GM12878 (cell line): Measurements from ENCODE around the gene IL1R2. TPM values are rescaled to one million over a fixed set of nuclear protein-coding genes. Genes with fewer than 3 reads are reported as not detected.

Source experiments
- ATAC-seq: fragments of 200-7000 bp; cut with Tn5 transposase; 3 replicates; pipeline ENCODE4 v1.9.1; 2020; ENCODE audit warnings: mild to moderate bottlenecking, moderate library complexity
- BruUV-seq: library from RNA; stranded (reverse); fragments of 400-500 nt; replicated peaks from 2 replicates; lab custom pipeline; 2021; lab: Mats Ljungman, UMichigan
- CTCF ChIA-PET: fragments of 300-600 bp; sonication (Branson Sonifier 250); formaldehyde crosslinking; extraction: SDS; loops from one replicate; lab custom pipeline; 2021; ENCODE audit warnings: inconsistent platforms; lab: Yijun Ruan, JAX
- POLR2A ChIA-PET: fragments of 350-600 bp; formaldehyde crosslinking; extraction: SDS; loops from one replicate; lab custom pipeline; 2021; ENCODE audit warnings: inconsistent platforms; lab: Charles Lee
- RAD21 ChIA-PET: fragments of 300-600 bp; sonication (Branson Sonifier 250); formaldehyde crosslinking; loops from one replicate; lab custom pipeline; 2023; ENCODE audit warnings: antibody characterized with exemption; ENCODE audit not compliant: unreplicated experiment; lab: Charles Lee
- SMC1A ChIA-PET: fragments of 300-600 bp; sonication (Branson Sonifier 250); formaldehyde crosslinking; loops from one replicate; lab custom pipeline; 2023; ENCODE audit not compliant: unreplicated experiment, uncharacterized antibody; lab: Charles Lee
- DNase-seq: peaks from one replicate; pipeline ENCODE4 v3.0.0-alpha.2; 2011; ENCODE audit warnings: low read depth, low spot score
- FAIRE-seq: peaks from 3 replicates; lab custom pipeline; 2011; peaks lifted over from hg19 to GRCh38; lab: Jason Lieb, UNC
- H2AFZ ChIP-seq: 2 replicates; pipeline ENCODE4 v1.6.0; 2011; ENCODE audit warnings: low read depth, low read length, control low read depth; ENCODE audit not compliant: control insufficient read depth
- H3K27ac ChIP-seq: 2 replicates; pipeline ENCODE4 v1.5.1; 2011; ENCODE audit warnings: control low read depth; ENCODE audit not compliant: control insufficient read depth, insufficient read depth
- H3K27me3 ChIP-seq, 2 experiments: replicated peaks in 1 of 2; 2 replicates each; pipeline versions ENCODE4 v1.6.0 to v1.6.1; 2011; ENCODE audit warnings: low read length in 1 of 2; ENCODE audit not compliant: control insufficient read depth in 2 of 2, insufficient read depth in 2 of 2
- H3K36me3 ChIP-seq, 2 experiments: 2 replicates each; pipeline ENCODE4 v1.5.1; 2011; ENCODE audit warnings: low read length in 1 of 2; ENCODE audit not compliant: control insufficient read depth in 2 of 2, insufficient read depth in 2 of 2
- H3K4me1 ChIP-seq: 2 replicates; pipeline ENCODE4 v1.6.1; 2011; ENCODE audit warnings: mild to moderate bottlenecking, low read length, moderate library complexity, mixed read lengths; ENCODE audit not compliant: control insufficient read depth, insufficient read depth
- H3K4me2 ChIP-seq: 2 replicates; pipeline ENCODE4 v1.6.0; 2011; ENCODE audit warnings: control low read depth; ENCODE audit not compliant: control insufficient read depth, insufficient read depth
- H3K4me3 ChIP-seq: fragments of 200-600 bp; sonication (generic); 2 replicates; pipeline ENCODE4 v1.5.1; 2016
- H3K79me2 ChIP-seq: 2 replicates; pipeline ENCODE4 v1.6.0; 2011; ENCODE audit warnings: low read length; ENCODE audit not compliant: control insufficient read depth, insufficient read depth
- H3K9ac ChIP-seq: 2 replicates; pipeline ENCODE4 v1.8.0; 2011; ENCODE audit warnings: low read length, control low read depth, mixed read lengths; ENCODE audit not compliant: control insufficient read depth, insufficient read depth
- H3K9me3 ChIP-seq: replicated peaks from 3 replicates; pipeline ENCODE4 v1.5.1; 2011; ENCODE audit warnings: mild to moderate bottlenecking, low read length; ENCODE audit not compliant: control insufficient read depth, insufficient read depth
- H4K20me1 ChIP-seq: 2 replicates; pipeline ENCODE4 v1.6.0; 2011; ENCODE audit not compliant: control insufficient read depth, insufficient read depth
- BACH1 ChIP-seq: fragments of 450-650 bp; IDR thresholded peaks from 2 replicates; pipeline ENCODE4 v1.6.1; 2017; ENCODE audit warnings: mild to moderate bottlenecking, borderline replicate concordance
- HDGF ChIP-seq: fragments of 450-650 bp; IDR thresholded peaks from 2 replicates; pipeline ENCODE4 v1.6.1; 2016; ENCODE audit warnings: antibody characterized with exemption
- ZNF217 ChIP-seq: fragments of 450-650 bp; IDR thresholded peaks from 2 replicates; pipeline ENCODE4 v1.6.1; 2017; ENCODE audit warnings: antibody characterized with exemption, mild to moderate bottlenecking
- WGBS: methylation state at CpG from one replicate; pipeline ENCODE4 v1.1.6; 2016; ENCODE audit warnings: low lambda C conversion rate; ENCODE audit not compliant: insufficient replicate concordance, insufficient coverage; ENCODE audit errors: missing lambda C conversion rate; 5-methylcytosine and 5-hydroxymethylcytosine counted together
- in situ Hi-C: fragments of 300-500 bp; cut with MboI; formaldehyde crosslinking; loops from 9 replicates; pipeline ENCODE4 v1.14.3; 2018; ENCODE audit warnings: mixed read lengths
- intact Hi-C: fragments of 100-400 bp; cut with micrococcal nuclease; formaldehyde crosslinking; loops from one replicate; pipeline ENCODE4 v1.14.2; 2022; ENCODE audit not compliant: unreplicated experiment
- polyA plus RNA-seq, 11 experiments: library from polyadenylated mRNA; depleted of rRNA in 4 of 11; unstranded in 6 of 11; stranded (reverse) in 5 of 11; fragments of >200 nt; fragmentation: Nextera tagmentation in 4 of 11; fragmentation: Illumina TruSeq in 1 of 11; extraction: Ambion mirVana in 4 of 11; extraction: Trizol in 1 of 11; gene quantifications; 1 replicate in 1 of 11; 2 replicates in 10 of 11; pipeline versions ENCODE4 v1.2.1 to v1.2.3, GENCODE V29; 2011 to 2016; ENCODE audit warnings: inconsistent platforms in 2 of 11, missing spikeins in 2 of 11, low read depth in 1 of 11
- total RNA-seq, 4 experiments: library from RNA; depleted of rRNA in 3 of 4; stranded (reverse); fragments of >200 nt in 3 of 4; fragmentation: Illumina TruSeq in 1 of 4; extraction: Trizol in 1 of 4; gene quantifications; 2 replicates each; pipeline versions ENCODE4 v1.2.1 to v1.2.3, GENCODE V29; 2013 to 2021
- TF ChIP-seq, protein P1 (sequence below): IDR thresholded peaks from 2 replicates; pipeline ENCODE4 v1.6.1; 2012; ENCODE audit warnings: improper control_type of control experiment, low read depth, low read length; ENCODE audit not compliant: insufficient replicate concordance

The IL1R2 gene
- total and polyA plus RNA-seq, 10 of the 15 experiments (the other 5 are each of a cell fraction or from before 2014, with no cell fraction given): 0.44 to 6.4 (median 0.62) TPM

DNA sequence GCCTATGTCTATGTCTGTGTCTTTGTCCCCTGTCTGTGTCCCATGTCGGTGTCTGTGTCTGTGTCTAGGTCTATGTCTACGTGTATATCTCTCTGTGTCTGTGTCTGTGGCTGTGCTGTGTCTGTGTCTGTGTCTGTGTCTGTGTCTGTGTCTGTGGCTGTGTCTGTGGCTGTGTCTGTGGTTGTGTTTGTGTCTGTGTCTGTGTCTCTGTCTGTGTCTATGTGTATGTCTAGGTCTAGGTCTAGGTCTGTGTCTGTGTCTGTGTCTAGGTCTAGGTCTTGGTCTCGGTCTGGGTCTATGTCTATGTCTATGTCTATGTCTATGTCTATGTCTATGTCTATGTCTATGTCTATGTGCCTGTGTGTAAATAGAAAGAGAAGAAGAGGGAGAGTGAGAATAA, 11.9 kb downstream of the IL1R2 start:
- 40% methylated on average over 3 of the region's 3 CpGs for WGBS
- Histone ChIP-seq H3K27me3 (no peaks in the 10 kb centered on the region; a peak in 1 of 4 replicates), H3K4me3 (no peak overlapping the region), H3K27ac (no peak overlapping the region), H3K36me3 (no peaks in the 10 kb centered on the region), H4K20me1 (no peaks in the 10 kb centered on the region), H3K4me1 (peaks cover 7% of the 10 kb centered on the region), H3K79me2 (no peaks in the 10 kb centered on the region; the same call in 1 of the 2 replicates), H3K9me3 (no peaks in the 10 kb centered on the region), H3K4me2 (no peak overlapping the region), H3K9ac (no peak overlapping the region), H2AFZ (no peak overlapping the region)
- DNase-seq (no peak), ATAC-seq (no peak), FAIRE-seq (no peak)
- POLR2A ChIA-PET: interaction anchor here (0.7 kb wide), 1 partner anchor 25 kb away, joined by 5 read pairs; no protein-coding TSS in a partner anchor
- SMC1A ChIA-PET: interaction anchor here (1.5 to 5.8 kb wide), 8 partner anchors 8 to 236 kb away, joined by 5 to 119 read pairs (median 32); no protein-coding TSS in a partner anchor
- RAD21 ChIA-PET: interaction anchor here (0.7 to 5.4 kb wide), 7 partner anchors 8 to 287 kb away, joined by 4 to 124 read pairs (median 10); no protein-coding TSS in a partner anchor
- CTCF ChIA-PET: interaction anchor here (1.5 to 14.8 kb wide), 5 partner anchors 18 to 353 kb away, joined by 3 to 168 read pairs (median 76); no protein-coding TSS in a partner anchor
- in situ Hi-C loops: no loop called here
- no TSS peak for BruUV-seq
- intact Hi-C loops: loop anchor here (2.0 kb wide), 1 partner anchor 119 kb away; no protein-coding TSS in a partner anchor
- TF ChIP-seq HDGF (peak; percentile 43; the same call in 1 of the 2 replicates), ZNF217 (no peak), BACH1 (no peak)
- TF ChIP-seq, protein P1, sequence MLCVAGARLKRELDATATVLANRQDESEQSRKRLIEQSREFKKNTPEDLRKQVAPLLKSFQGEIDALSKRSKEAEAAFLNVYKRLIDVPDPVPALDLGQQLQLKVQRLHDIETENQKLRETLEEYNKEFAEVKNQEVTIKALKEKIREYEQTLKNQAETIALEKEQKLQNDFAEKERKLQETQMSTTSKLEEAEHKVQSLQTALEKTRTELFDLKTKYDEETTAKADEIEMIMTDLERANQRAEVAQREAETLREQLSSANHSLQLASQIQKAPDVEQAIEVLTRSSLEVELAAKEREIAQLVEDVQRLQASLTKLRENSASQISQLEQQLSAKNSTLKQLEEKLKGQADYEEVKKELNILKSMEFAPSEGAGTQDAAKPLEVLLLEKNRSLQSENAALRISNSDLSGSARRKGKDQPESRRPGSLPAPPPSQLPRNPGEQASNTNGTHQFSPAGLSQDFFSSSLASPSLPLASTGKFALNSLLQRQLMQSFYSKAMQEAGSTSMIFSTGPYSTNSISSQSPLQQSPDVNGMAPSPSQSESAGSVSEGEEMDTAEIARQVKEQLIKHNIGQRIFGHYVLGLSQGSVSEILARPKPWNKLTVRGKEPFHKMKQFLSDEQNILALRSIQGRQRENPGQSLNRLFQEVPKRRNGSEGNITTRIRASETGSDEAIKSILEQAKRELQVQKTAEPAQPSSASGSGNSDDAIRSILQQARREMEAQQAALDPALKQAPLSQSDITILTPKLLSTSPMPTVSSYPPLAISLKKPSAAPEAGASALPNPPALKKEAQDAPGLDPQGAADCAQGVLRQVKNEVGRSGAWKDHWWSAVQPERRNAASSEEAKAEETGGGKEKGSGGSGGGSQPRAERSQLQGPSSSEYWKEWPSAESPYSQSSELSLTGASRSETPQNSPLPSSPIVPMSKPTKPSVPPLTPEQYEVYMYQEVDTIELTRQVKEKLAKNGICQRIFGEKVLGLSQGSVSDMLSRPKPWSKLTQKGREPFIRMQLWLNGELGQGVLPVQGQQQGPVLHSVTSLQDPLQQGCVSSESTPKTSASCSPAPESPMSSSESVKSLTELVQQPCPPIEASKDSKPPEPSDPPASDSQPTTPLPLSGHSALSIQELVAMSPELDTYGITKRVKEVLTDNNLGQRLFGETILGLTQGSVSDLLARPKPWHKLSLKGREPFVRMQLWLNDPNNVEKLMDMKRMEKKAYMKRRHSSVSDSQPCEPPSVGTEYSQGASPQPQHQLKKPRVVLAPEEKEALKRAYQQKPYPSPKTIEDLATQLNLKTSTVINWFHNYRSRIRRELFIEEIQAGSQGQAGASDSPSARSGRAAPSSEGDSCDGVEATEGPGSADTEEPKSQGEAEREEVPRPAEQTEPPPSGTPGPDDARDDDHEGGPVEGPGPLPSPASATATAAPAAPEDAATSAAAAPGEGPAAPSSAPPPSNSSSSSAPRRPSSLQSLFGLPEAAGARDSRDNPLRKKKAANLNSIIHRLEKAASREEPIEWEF: no peak
